ENCODE results near the gene NASP.

Gene NASP

GRCh38 chr1:45620588-45621500, 37.0 kb downstream of the NASP start:
- no peak for DNase-seq

GRCh38 chr1:45621501-45621836, 37.6 kb downstream of the NASP start:
- no peak for DNase-seq

DNA sequence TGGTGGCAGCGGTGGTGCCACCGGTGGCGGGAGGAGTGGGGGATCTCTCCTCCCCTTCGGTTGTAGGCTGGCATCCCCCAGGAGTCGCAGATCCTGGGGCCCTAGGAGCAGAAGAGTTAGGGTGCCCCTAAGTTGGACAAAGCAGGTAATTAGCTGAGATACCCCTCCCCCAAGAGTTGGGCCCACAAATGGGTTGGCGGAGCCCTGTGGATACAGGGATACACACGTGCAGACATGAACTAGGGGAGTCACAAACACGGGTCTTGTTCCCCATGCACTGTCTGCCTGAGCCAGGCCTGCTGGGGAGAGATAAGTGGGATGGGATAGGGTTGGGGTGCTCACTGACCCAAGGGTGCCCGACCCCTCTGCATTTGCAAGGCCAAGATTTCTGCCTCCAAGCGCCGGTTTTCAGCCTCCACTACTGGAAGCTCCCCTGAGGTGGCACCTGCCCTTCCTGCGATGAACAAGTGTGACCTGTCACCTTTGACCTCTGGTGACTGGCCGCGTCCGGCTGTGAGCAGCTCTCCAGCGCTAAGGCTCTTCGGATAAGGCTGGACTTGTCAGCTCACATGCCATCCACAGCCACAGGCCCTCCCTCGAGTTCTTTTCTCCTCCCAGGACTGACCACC, 38.2 kb downstream of the NASP start:
- no peak for DNase-seq

DNA sequence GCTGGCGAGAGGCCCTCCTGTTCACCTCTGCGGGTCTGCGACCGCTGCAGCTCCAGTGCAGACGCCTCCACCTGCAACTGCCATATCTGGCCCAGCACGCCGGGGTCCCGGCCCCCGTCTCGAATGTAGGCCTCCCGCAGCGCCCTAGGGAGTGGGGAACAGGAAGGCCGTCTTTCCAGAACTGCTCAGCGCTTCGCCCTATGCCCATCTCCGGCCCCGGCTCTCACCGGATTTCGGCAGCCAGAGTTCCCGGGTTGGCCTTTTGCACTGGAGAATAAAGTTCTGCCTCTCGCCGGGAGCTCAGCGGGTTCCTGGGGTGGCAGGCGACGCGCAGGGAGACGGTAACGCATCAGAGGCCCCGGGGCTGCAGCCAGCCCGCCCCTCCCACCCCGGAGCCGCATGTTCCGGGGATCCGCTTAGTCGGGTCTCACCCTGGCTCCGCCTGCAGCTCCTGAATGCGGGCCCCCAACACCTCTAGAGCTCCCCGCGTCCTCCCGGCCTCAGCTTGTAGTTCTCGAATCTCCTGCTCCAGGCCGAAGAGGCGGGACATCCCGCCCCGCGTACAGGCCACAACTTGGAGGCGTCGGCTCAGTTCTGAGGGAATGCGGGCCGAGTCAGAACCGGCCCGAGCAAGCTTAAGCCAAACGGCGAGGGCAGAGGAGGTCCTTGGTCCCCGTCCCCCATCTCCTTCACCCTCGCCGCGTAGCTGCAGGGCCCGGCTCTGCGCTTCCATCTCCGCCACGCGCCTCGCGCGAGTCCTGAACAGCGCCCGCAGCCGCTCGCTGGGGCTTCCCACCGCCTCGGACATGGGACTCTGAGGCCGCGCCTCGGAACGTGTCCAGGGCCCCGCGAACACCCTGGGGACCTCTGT, 38.9 kb downstream of the NASP start:
- no peak for DNase-seq

GRCh38 chr1:45623972-45624371, 40.1 kb downstream of the NASP start, which contains the start of gene CCDC17:
CCDC17 (minus strand) TSS chr1:45624054; CDS start chr1:45623909, 145 bp downstream.
- DNase-seq, result no peak

DNA sequence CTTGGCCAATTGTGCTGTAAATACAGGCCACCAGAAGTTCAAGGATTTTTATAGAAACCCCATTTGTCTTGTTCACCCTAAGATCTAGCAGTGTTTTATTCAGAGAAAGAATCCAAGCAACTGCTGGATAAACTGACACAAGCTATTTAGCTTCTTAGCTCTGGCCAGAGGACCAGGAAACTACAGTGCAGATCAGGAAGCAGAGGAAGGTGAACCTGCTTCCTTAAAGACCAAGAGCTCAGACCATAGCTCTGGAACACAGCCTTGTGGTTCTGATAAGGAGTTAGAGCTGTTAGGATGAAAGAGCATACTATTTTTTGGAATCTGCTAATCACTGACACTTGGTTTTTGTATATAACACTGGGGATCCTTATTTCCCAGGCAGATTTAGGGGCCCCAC, 45.2 kb downstream of the NASP start:
- DNase-seq, result no peak

DNA sequence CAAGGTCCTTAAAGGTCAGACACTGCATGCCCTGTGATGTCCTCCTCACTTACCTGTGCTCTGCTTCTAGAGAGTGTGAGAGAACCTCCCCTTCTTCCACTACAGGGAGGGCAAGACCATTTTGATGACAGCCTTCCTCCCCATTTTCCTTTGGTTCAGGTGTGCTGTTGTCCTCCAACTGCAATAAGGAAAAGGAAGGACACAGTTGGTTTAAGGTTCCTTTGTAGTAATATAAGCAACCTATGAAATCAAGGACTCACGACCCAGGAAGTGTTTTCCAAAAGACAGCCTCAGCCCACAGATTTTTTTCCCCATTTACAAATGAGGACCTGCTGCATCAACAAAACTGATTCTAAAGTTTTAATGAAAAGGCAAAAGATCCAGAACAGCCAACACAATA, 46.6 kb downstream of the NASP start:
- no peak for DNase-seq

DNA sequence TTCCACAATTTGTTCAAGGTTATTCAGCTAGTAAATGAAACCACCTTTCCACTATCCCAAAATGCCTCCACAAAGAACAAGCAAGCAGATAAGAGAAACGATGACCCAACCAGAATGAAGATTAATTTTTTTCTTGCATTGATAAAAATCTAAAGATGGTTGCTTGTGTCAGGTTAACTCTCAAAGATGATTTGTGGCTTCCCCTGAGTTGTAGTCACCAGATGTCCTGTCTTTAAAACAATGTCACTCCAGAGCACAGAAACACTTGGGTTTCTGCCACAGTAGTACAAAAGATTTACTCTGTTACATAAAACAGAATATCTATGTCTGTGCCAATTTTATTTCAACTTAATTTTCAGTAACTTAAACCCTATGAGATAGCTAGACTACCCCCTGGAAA, 51.4 kb downstream of the NASP start:
- no peak for DNase-seq

- no peak for DNase-seq
These were observed 56.5 kb downstream of the NASP start for GRCh38 chr1:45640293-45640692.

DNA sequence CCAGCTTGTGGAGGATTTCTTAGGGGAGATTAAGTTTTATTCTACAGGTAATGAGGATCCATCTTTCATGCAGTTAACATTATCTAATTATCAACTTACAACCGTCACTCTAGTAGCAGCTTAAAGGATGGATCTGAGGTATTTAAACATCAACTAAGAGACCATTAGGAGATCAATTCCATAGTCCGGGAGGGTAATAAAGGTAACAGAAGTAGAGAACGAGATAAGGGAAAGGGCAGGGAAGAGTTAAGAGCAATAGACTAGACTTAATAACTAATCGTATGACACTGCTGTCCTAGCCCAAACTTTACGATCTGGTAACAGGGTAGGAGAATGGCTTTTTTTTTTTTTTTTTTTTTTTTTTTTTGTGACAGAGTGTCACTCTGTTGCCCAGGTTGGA, 59.5 kb downstream of the NASP start:
- DNase-seq, result no peak

DNA sequence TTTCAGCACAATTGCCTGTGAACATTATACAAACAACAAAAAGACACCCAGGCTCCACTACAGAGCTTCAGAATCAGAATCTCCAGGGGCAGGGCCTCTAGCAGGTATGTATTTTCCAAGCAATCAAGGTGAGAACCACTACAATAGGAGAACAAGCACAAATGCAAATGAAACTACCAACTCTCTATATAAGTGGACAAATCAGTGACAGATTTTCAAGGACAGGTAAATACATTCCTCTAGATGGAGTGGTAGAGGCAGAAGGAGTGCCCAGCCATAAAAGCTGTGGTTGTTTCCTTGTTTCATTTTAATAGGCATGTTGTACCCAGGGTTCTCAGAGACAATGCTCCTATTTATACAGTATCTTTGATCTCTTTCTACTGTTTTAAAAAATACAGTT, 60.1 kb downstream of the NASP start:
- DNase-seq, result no peak

DNA sequence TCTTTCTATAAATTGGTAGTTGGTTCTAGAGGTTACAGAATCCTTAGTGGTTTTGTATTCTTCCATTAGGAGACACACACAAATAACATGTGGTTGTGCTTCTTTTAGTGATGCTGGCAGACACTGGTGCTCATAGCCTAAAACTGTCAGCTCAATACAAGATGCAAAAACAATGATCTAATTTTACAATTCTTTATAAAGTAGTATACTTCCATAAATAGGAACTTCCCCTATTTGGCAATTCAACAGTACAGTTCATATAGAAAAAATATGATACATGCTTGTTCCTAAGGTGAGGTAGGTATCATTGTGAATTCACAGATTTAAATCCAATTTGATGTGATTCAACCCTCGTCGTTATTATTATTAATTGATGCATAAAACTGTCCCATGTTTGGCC, 60.8 kb downstream of the NASP start:
- no peak for DNase-seq

- no peak for DNase-seq
These were observed 63.6 kb downstream of the NASP start for GRCh38 chr1:45647248-45648021.

GRCh38 chr1:45654540-45655280, 70.9 kb downstream of the NASP start:
- DNase-seq, result no peak

DNA sequence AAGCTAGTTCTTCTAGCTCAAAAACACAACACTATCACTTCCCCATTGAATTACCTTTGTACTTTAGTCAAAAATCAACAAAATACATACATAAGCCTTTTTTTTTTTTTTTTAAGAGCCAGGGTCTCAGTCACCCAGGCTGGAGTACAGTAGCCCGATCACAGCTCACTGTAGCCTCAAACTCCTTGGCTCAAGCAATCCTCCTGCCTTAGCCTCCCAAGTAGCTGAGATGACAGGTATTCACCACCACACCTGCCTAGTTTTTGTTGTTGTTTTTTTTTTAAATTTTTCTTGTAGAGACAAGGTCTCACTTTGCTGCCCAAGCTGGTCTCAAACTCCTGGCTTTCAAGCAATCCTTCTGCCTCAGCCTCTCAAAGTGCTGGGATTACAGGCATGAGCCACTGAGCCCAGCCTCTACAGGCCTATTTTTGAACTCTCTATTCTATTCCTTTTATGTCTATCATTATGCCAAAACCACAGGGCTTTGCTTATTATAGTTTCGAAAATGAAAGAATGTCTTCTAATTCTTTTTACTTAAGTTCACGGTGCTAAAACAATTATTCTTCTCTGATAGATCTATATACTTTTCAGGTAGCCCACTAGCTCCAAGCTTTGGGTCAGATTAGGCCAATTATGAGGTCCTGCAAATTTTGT, 72.9 kb downstream of the NASP start:
- DNase-seq, result no peak

DNA sequence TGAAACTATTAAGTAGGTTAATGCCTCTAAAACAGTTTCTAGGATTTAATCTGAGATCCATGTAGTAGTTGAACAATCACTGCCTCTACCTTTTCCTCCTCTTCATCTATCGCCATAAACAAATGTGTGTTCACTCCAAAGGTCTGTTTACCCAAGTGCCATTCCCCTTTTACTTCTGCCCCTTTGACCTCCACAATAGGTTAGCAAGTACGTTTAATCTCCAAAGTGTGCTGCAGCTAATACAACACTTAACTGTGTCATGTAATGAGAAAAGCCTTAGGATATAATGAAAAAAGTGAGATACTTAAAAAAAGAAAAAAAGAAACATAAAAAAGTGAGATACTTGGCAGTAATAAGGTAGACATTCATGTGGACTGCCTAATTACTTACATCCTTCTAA, 74.3 kb downstream of the NASP start:
- no peak for DNase-seq

GRCh38 chr1:45659222-45659621, 75.4 kb downstream of the NASP start:
- no peak for DNase-seq

DNA sequence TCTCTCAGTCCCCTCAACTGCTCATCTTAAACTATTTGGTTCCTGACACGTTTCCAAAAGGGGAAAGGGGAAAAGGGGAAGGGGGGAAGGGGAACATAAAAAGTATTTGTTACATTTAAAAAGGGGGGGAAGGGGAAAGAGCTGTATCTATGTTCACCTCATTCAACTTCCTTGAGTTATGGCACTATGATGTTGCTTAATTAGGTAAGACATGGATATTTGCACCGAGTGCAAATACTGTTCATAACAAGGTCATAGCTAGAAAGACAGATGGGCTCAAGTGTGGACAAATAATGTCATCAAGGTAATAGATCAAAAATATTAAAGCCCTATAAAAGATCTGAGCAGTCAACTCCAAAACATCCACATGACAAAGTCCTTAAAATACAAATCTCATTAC, 76.5 kb downstream of the NASP start:
- DNase-seq, result no peak

DNA sequence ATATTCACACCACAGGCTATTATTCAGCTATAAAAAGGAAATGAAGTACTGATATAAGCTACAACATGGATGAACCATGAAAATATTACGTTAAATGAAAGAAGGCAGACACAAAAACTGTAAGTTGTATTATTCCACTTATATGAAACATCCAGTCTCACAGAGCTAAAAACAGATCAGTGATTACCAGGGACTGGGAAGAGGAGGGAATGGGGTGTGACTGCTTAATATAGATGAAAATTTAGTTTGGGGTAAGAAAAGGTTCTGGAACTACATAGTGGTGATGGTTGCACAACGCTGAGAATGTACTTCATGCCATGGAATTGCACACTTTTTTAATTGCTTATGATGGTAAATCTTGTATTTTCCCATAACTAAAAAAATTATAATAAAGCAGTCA, 83.0 kb downstream of the NASP start:
- no peak for DNase-seq

- DNase-seq, result no peak
These were observed 83.7 kb downstream of the NASP start for GRCh38 chr1:45667321-45668111.
